Kidney (tissue), 14 donors: Measurements from ENCODE around the gene ST6GALNAC6. TPM values are rescaled to one million over a fixed set of nuclear protein-coding genes. Genes with fewer than 3 reads are reported as not detected.

Experiments used
- DNase-seq, 5 donors: peaks; one replicate each; pipeline ENCODE4 v3.0.0-alpha.2; 2013 to 2020
- FAIRE-seq: peaks from 2 replicates; lab custom pipeline; 2012; peaks lifted over from hg19 to GRCh38; lab: Jason Lieb, UNC
- H3K27ac ChIP-seq, 2 donors: one replicate each; pipeline ENCODE4 v1.7.0; 2013; ENCODE audit warnings: low read depth in 2 of 2, low read length in 2 of 2, inconsistent platforms in 1 of 2
- H3K27me3 ChIP-seq: one replicate; pipeline ENCODE4 v1.7.1; 2013; ENCODE audit warnings: low read length, inconsistent platforms; ENCODE audit not compliant: control insufficient read depth, insufficient read depth
- H3K36me3 ChIP-seq, 3 donors: one replicate each; pipeline versions ENCODE4 v1.7.0 to v1.7.1; 2013; ENCODE audit warnings: low read length in 3 of 3, control low read depth in 1 of 3, inconsistent platforms in 1 of 3; ENCODE audit not compliant: insufficient read depth in 3 of 3, control insufficient read depth in 2 of 3
- H3K4me1 ChIP-seq, 3 donors: one replicate each; pipeline versions ENCODE4 v1.7.0 to v1.7.1; 2013; ENCODE audit warnings: low read length in 3 of 3, inconsistent platforms in 1 of 3, low read depth in 1 of 3; ENCODE audit not compliant: control insufficient read depth in 2 of 3, insufficient read depth in 2 of 3
- H3K4me3 ChIP-seq, 3 donors: one replicate each; pipeline versions ENCODE4 v1.7.0 to v1.8.1; 2013; ENCODE audit warnings: low read length in 3 of 3, control low read depth in 1 of 3, inconsistent platforms in 1 of 3
- H3K9ac ChIP-seq, 3 donors: one replicate each; pipeline versions ENCODE4 v1.7.0 to v1.7.1; 2013; ENCODE audit warnings: low read length in 3 of 3, control low read depth in 1 of 3, inconsistent platforms in 1 of 3
- H3K9me3 ChIP-seq, 3 donors: one replicate each; pipeline versions ENCODE4 v1.7.0 to v1.7.1; 2013; ENCODE audit warnings: low read length in 3 of 3, control low read depth in 1 of 3, inconsistent platforms in 1 of 3; ENCODE audit not compliant: control insufficient read depth in 2 of 3, insufficient read depth in 1 of 3
- CTCF ChIP-seq: IDR thresholded peaks from 3 replicates; pipeline ENCODE4 v1.5.1; 2012; ENCODE audit warnings: mild to moderate bottlenecking, moderate library complexity, borderline replicate concordance; ENCODE audit not compliant: insufficient read depth; ENCODE audit errors: extremely low read depth
- intact Hi-C: fragments of 100-400 bp; cut with DNase I; formaldehyde crosslinking; loops from one replicate; pipeline ENCODE4 v1.11.1; 2022
- microRNA-seq: library from miRNA; unstranded; fragments of <30 nt; microRNA quantifications from one replicate; pipeline ENCODE4 v1.2.0, GENCODE V29; 2020
- polyA plus RNA-seq: library from polyadenylated mRNA; stranded (reverse); fragments of 350-450 nt; fragmentation: Illumina TruSeq; extraction: RNeasy Lipid Tissue Mini Kit (QIAGEN cat#74804); gene quantifications from one replicate; pipeline ENCODE4 v1.2.3, GENCODE V29; 2014; ENCODE audit warnings: low read depth, low replicate concordance; ENCODE audit not compliant: insufficient read depth
- total RNA-seq: library from RNA; stranded (reverse); fragmentation: NEBNext Ultra II Directional; extraction: Animal tissue kit (Norgen Biotek cat#: 25700); gene quantifications from one replicate; pipeline ENCODE4 v1.2.1, GENCODE V29; 2021
- donor health status: control.
- donor health status: control.
- donor health status: control.
- donor health status: control.
- donor health status: control.
- donor health status: DM: yes; HTN: yes; CAD: no.
- donor health status: Normal renal cell carcinoma (clear cell type).

The ST6GALNAC6 gene
- total and polyA plus RNA-seq, 2 donors from 2014 or later: 74.6 to 75.0 TPM

GRCh38 chr9:127835991-127836516, 63.3 kb downstream of the ST6GALNAC6 start:
- TF ChIP-seq CTCF: no peak
- H3K9ac ChIP-seq: peak overlapping the region in 1 of 3 donors; percentile 61
- H3K4me1 ChIP-seq: peaks cover 0 to 47% (median 14%) of the 10 kb centered on the region in 3 donors
- H3K27me3 ChIP-seq: no peaks in the 10 kb centered on the region
- no peaks in the 10 kb centered on the region for H3K9me3 ChIP-seq
- no peak for FAIRE-seq
- H3K4me3 ChIP-seq: no peak overlapping the region
- peak in 2 of 5 donors; percentile 23 to 59 for DNase-seq
- H3K27ac ChIP-seq: peak overlapping the region; percentile 68 to 78
- H3K36me3 ChIP-seq: peaks cover 0 to 3% (median 0%) of the 10 kb centered on the region in 3 donors
- intact Hi-C loops: no loop called here

Small RNA genes lying within 50 kb of the gene (microRNA-seq; reads per million reads assigned to microRNA genes)
- not detected for gene MIR4672

Other genes with a start within 250 kb of the ST6GALNAC6 start
- gene CFAP157, start 192.6 kb downstream of the ST6GALNAC6 start, total RNA-seq: 2.9 TPM
- 0.41 TPM for gene CFAP157, start 192.6 kb downstream of the ST6GALNAC6 start, polyA plus RNA-seq
- 20.5 TPM for gene PTRH1, start 183.9 kb downstream of the ST6GALNAC6 start, total RNA-seq
- gene PTRH1, start 183.9 kb downstream of the ST6GALNAC6 start, polyA plus RNA-seq: 41.3 TPM
- gene TTC16, start 183.5 kb downstream of the ST6GALNAC6 start, total RNA-seq: 0.72 TPM
- 0.32 TPM for gene TTC16, start 183.5 kb downstream of the ST6GALNAC6 start, polyA plus RNA-seq
- 12.7 TPM for gene TOR2A, start 164.3 kb downstream of the ST6GALNAC6 start, total RNA-seq
- gene TOR2A, start 164.3 kb downstream of the ST6GALNAC6 start, polyA plus RNA-seq: 14.5 TPM
- gene SH2D3C, start 120.9 kb downstream of the ST6GALNAC6 start, total RNA-seq: 27.7 TPM
- gene SH2D3C, start 120.9 kb downstream of the ST6GALNAC6 start, polyA plus RNA-seq: 13.7 TPM
- 93.5 TPM for gene CDK9, start 113.6 kb downstream of the ST6GALNAC6 start, total RNA-seq
- gene CDK9, start 113.6 kb downstream of the ST6GALNAC6 start, polyA plus RNA-seq: 45.2 TPM
- gene FPGS, start 96.7 kb downstream of the ST6GALNAC6 start, total RNA-seq: 77.2 TPM
- 44.0 TPM for gene FPGS, start 96.7 kb downstream of the ST6GALNAC6 start, polyA plus RNA-seq
- gene ENG, start 44.9 kb downstream of the ST6GALNAC6 start, total RNA-seq: 135 TPM
- 158 TPM for gene ENG, start 44.9 kb downstream of the ST6GALNAC6 start, polyA plus RNA-seq
- 77.9 TPM for gene AK1, start 21.9 kb downstream of the ST6GALNAC6 start, total RNA-seq
- 185 TPM for gene AK1, start 21.9 kb downstream of the ST6GALNAC6 start, polyA plus RNA-seq
- gene ST6GALNAC4, start 17.4 kb upstream of the ST6GALNAC6 start, total RNA-seq: 31.4 TPM
- gene ST6GALNAC4, start 17.4 kb upstream of the ST6GALNAC6 start, polyA plus RNA-seq: 31.6 TPM
- gene PIP5KL1, start 31.2 kb upstream of the ST6GALNAC6 start, total RNA-seq: 3.0 TPM
- gene PIP5KL1, start 31.2 kb upstream of the ST6GALNAC6 start, polyA plus RNA-seq: 4.3 TPM
- 42.8 TPM for gene DPM2, start 38.3 kb upstream of the ST6GALNAC6 start, total RNA-seq
- gene DPM2, start 38.3 kb upstream of the ST6GALNAC6 start, polyA plus RNA-seq: 70.0 TPM
- gene EEIG1, start 81.4 kb upstream of the ST6GALNAC6 start, total RNA-seq: 75.9 TPM
- gene EEIG1, start 81.4 kb upstream of the ST6GALNAC6 start, polyA plus RNA-seq: 34.3 TPM
- gene NAIF1, start 167.7 kb upstream of the ST6GALNAC6 start, total RNA-seq: 12.3 TPM
- 9.7 TPM for gene NAIF1, start 167.7 kb upstream of the ST6GALNAC6 start, polyA plus RNA-seq
- gene SLC25A25, start 168.6 kb upstream of the ST6GALNAC6 start, total RNA-seq: 24.9 TPM
- gene SLC25A25, start 168.6 kb upstream of the ST6GALNAC6 start, polyA plus RNA-seq: 20.4 TPM
- 64.1 TPM for gene PTGES2, start 228.1 kb upstream of the ST6GALNAC6 start, total RNA-seq
- gene PTGES2, start 228.1 kb upstream of the ST6GALNAC6 start, polyA plus RNA-seq: 117 TPM
- gene LCN2, start 249.8 kb upstream of the ST6GALNAC6 start, total RNA-seq: 198 TPM
- 8.2 TPM for gene LCN2, start 249.8 kb upstream of the ST6GALNAC6 start, polyA plus RNA-seq